Activated CD4-positive, alpha-beta T cell treated with anti-CD3 and anti-CD28 coated beads for 24 hours (primary cell): ENCODE measurements around the gene MSMO1.
"Not testable (repeated sequence)": the region's sequence is repeated elsewhere in the genome, so short reads cannot be mapped to it uniquely, and the experiment has no call there.

Source experiments
- DNase-seq, 2 donors: peaks; one replicate each; pipeline ENCODE4 v3.0.0-alpha.2; 2020; ENCODE audit warnings: low read depth in 2 of 2

MSMO1 gene

GRCh38 chr4:165324918-165325304 lies 2.6 kb upstream of the MSMO1 start:
- no peak for DNase-seq

GRCh38 chr4:165325732-165326512 lies 1.5 kb upstream of the MSMO1 start:
- no peak for DNase-seq

- no peak for DNase-seq
Measured at GRCh38 chr4:165326831-165327210, 648 bp upstream of the MSMO1 start.

- DNase-seq, result no peak
Measured at GRCh38 chr4:165328101-165328425, 594 bp downstream of the MSMO1 start.

GRCh38 chr4:165328708-165329107 lies 1.2 kb downstream of the MSMO1 start:
- DNase-seq, result no peak

GRCh38 chr4:165330071-165330470 lies 2.6 kb downstream of the MSMO1 start:
- DNase-seq, result no peak

GRCh38 chr4:165330666-165331065 lies 3.2 kb downstream of the MSMO1 start:
- DNase-seq, result no peak

GRCh38 chr4:165331359-165331758 lies 3.9 kb downstream of the MSMO1 start:
- DNase-seq, result no peak

GRCh38 chr4:165331823-165332222 lies 4.4 kb downstream of the MSMO1 start:
- no peak for DNase-seq

- DNase-seq, result no peak
Measured at GRCh38 chr4:165332502-165332901, 5.0 kb downstream of the MSMO1 start.

- DNase-seq, result no peak
Measured at GRCh38 chr4:165335163-165335703, 7.8 kb downstream of the MSMO1 start.

- DNase-seq, result no peak
Measured at GRCh38 chr4:165336743-165337142, 9.3 kb downstream of the MSMO1 start.

GRCh38 chr4:165342340-165342739 lies 14.9 kb downstream of the MSMO1 start:
- not testable (repeated sequence) for DNase-seq

GRCh38 chr4:165343353-165344191 lies 16.1 kb downstream of the MSMO1 start:
- no peak for DNase-seq

- DNase-seq, result no peak
Measured at GRCh38 chr4:165345666-165346417, 18.4 kb downstream of the MSMO1 start.

- DNase-seq, result no peak
Measured at GRCh38 chr4:165347647-165348569, 20.4 kb downstream of the MSMO1 start.

GRCh38 chr4:165351359-165352130 lies 24.1 kb downstream of the MSMO1 start:
- no peak for DNase-seq

- DNase-seq, result no peak
Measured at GRCh38 chr4:165355900-165356300, 28.4 kb downstream of the MSMO1 start.

GRCh38 chr4:165359506-165359905 lies 32.0 kb downstream of the MSMO1 start:
- no peak for DNase-seq

- no peak for DNase-seq
Measured at GRCh38 chr4:165360041-165360695, 32.7 kb downstream of the MSMO1 start.
